Nephron progenitor cell (in vitro differentiated cells): ENCODE data around the gene GPR52.

Source experiments
- DNase-seq: peaks from one replicate; pipeline ENCODE4 v3.0.0; 2021
- H3K27ac Mint-ChIP-seq: 2 replicates; pipeline ENCODE4 v1.8.0; 2021; ENCODE audit warnings: mild to moderate bottlenecking, moderate library complexity, mixed read lengths
- H3K27me3 Mint-ChIP-seq: 2 replicates; pipeline ENCODE4 v1.8.0; 2021; ENCODE audit warnings: mild to moderate bottlenecking, low read depth, mixed read lengths; ENCODE audit not compliant: poor library complexity
- H3K36me3 Mint-ChIP-seq: 2 replicates; pipeline ENCODE4 v1.8.0; 2021; ENCODE audit warnings: low read depth, mixed read lengths
- H3K4me1 Mint-ChIP-seq: 2 replicates; pipeline ENCODE4 v1.8.0; 2021; ENCODE audit warnings: mixed read lengths
- H3K4me3 Mint-ChIP-seq: 2 replicates; pipeline ENCODE4 v1.8.0; 2021; ENCODE audit warnings: mild to moderate bottlenecking, moderate library complexity, mixed read lengths
- H3K9me3 Mint-ChIP-seq: 2 replicates; pipeline ENCODE4 v1.8.0; 2021; ENCODE audit warnings: mild to moderate bottlenecking, moderate library complexity, mixed read lengths
- CTCF ChIP-seq: fragments of 200-600 bp; sonication (generic); IDR thresholded peaks from 2 replicates; pipeline ENCODE4 v1.5.0; 2021; ENCODE audit warnings: antibody characterized with exemption

Gene GPR52

GRCh38 chr1:174445817-174446216 is 1.9 kb upstream of the GPR52 start:
- DNase-seq = no peak
- no peaks in the 10 kb centered on the region for H3K4me1 Mint-ChIP-seq
- H3K36me3 Mint-ChIP-seq = no peaks in the 10 kb centered on the region
- no peaks in the 10 kb centered on the region for H3K9me3 Mint-ChIP-seq
- H3K27me3 Mint-ChIP-seq = no peaks in the 10 kb centered on the region
- H3K4me3 Mint-ChIP-seq = no peak overlapping the region
- no peak overlapping the region for H3K27ac Mint-ChIP-seq
- TF ChIP-seq CTCF = no peak

- Mint-ChIP-seq H3K4me3 (no peak overlapping the region), H3K9me3 (no peaks in the 10 kb centered on the region), H3K27ac (peak overlapping the region; percentile 2), H3K4me1 (no peaks in the 10 kb centered on the region), H3K27me3 (no peaks in the 10 kb centered on the region), H3K36me3 (no peaks in the 10 kb centered on the region)
- TF ChIP-seq CTCF = no peak
- no peak for DNase-seq
Observed at GRCh38 chr1:174448531-174448883, 743 bp downstream of the GPR52 start.

GRCh38 chr1:174448974-174449373 is 1.2 kb downstream of the GPR52 start:
- DNase-seq = no peak
- H3K27ac Mint-ChIP-seq = no peak overlapping the region

GRCh38 chr1:174451408-174451807 is 3.6 kb downstream of the GPR52 start:
- Mint-ChIP-seq H3K4me3 (no peak overlapping the region), H3K27me3 (no peaks in the 10 kb centered on the region), H3K9me3 (no peaks in the 10 kb centered on the region), H3K4me1 (no peaks in the 10 kb centered on the region), H3K27ac (no peak overlapping the region), H3K36me3 (no peaks in the 10 kb centered on the region)
- TF ChIP-seq CTCF = no peak
- DNase-seq = no peak

More at GRCh38 chr1:174448974-174449373, 1.2 kb downstream of the GPR52 start:
- no peaks in the 10 kb centered on the region for H3K4me1 Mint-ChIP-seq
- no peak for TF ChIP-seq CTCF
- no peak overlapping the region for H3K4me3 Mint-ChIP-seq
- H3K27me3 Mint-ChIP-seq = no peaks in the 10 kb centered on the region
- no peaks in the 10 kb centered on the region for H3K36me3 Mint-ChIP-seq
- no peaks in the 10 kb centered on the region for H3K9me3 Mint-ChIP-seq

- TF ChIP-seq CTCF = no peak
- Mint-ChIP-seq H3K4me1 (no peaks in the 10 kb centered on the region), H3K36me3 (no peaks in the 10 kb centered on the region), H3K4me3 (no peak overlapping the region), H3K9me3 (no peaks in the 10 kb centered on the region), H3K27ac (no peak overlapping the region), H3K27me3 (no peaks in the 10 kb centered on the region)
- DNase-seq = no peak
Observed at GRCh38 chr1:174465855-174466254, 18.1 kb downstream of the GPR52 start.

- no peaks in the 10 kb centered on the region for H3K9me3 Mint-ChIP-seq
- H3K27me3 Mint-ChIP-seq = no peaks in the 10 kb centered on the region
- H3K4me1 Mint-ChIP-seq = no peaks in the 10 kb centered on the region
- no peak for TF ChIP-seq CTCF
- H3K27ac Mint-ChIP-seq = no peak overlapping the region
- DNase-seq = no peak
- no peak overlapping the region for H3K4me3 Mint-ChIP-seq
- H3K36me3 Mint-ChIP-seq = no peaks in the 10 kb centered on the region
Observed at GRCh38 chr1:174466607-174467006, 18.8 kb downstream of the GPR52 start.
